HepG2 (cell line): ENCODE results near the gene MTFR1L. TPM values are rescaled to one million over a fixed set of nuclear protein-coding genes. Genes with fewer than 3 reads are reported as not detected.

Experiments
- EP300 ChIP-seq, 3 experiments: sonication (generic) in 1 of 3; formaldehyde crosslinking in 1 of 3; IDR thresholded peaks; 2 replicates each; pipeline versions ENCODE4 v1.5.1 to v1.6.1; 2011 to 2020; ENCODE audit warnings: low read depth in 2 of 3, low read length in 2 of 3, borderline replicate concordance in 1 of 3, improper control_type of control experiment in 1 of 3, mild to moderate bottlenecking in 1 of 3, missing genetic modification reagents in 1 of 3, moderate library complexity in 1 of 3
- ERF ChIP-seq: IDR thresholded peaks from 2 replicates; pipeline ENCODE4 v1.6.1; 2018; ENCODE audit warnings: missing biosample characterization, missing genetic modification reagents
- FOXC1 ChIP-seq: sonication (generic); formaldehyde crosslinking; IDR thresholded peaks from 2 replicates; pipeline ENCODE4 v1.8.0; 2022; ENCODE audit warnings: mild to moderate bottlenecking, missing genetic modification reagents, borderline replicate concordance
- HDAC6 ChIP-seq: fragments of 200-600 bp; sonication (generic); IDR thresholded peaks from 2 replicates; pipeline ENCODE4 v1.7.0; 2017; ENCODE audit warnings: mild to moderate bottlenecking, antibody characterized with exemption, low read length, low read depth
- HNF4G ChIP-seq, 2 experiments: sonication (generic) in 1 of 2; formaldehyde crosslinking in 1 of 2; IDR thresholded peaks; 2 replicates each; pipeline versions ENCODE4 v1.4.0 to v1.6.1; 2011 to 2020; ENCODE audit warnings: borderline replicate concordance in 2 of 2, low read depth in 2 of 2, mild to moderate bottlenecking in 2 of 2, low read length in 1 of 2, missing genetic modification reagents in 1 of 2, moderate library complexity in 1 of 2
- JARID2 ChIP-seq: sonication (generic); formaldehyde crosslinking; IDR thresholded peaks from 2 replicates; pipeline ENCODE4 v1.8.1; 2023; ENCODE audit warnings: missing genetic modification reagents, inconsistent platforms; ENCODE audit not compliant: insufficient replicate concordance
- KDM2A ChIP-seq: sonication (generic); formaldehyde crosslinking; IDR thresholded peaks from 2 replicates; pipeline ENCODE4 v1.4.0; 2020; ENCODE audit warnings: low read depth, missing genetic modification reagents, borderline replicate concordance
- KDM3A ChIP-seq: IDR thresholded peaks from 2 replicates; pipeline ENCODE4 v1.6.1; 2018; ENCODE audit warnings: low read depth, missing compliant biosample characterization
- KDM5B ChIP-seq: sonication (generic); formaldehyde crosslinking; IDR thresholded peaks from 2 replicates; pipeline ENCODE4 v1.4.0; 2020; ENCODE audit warnings: missing genetic modification reagents, mild to moderate bottlenecking, borderline replicate concordance
- LCORL ChIP-seq, 2 experiments: fragments of 450-650 bp in 1 of 2; sonication (generic) in 1 of 2; formaldehyde crosslinking in 1 of 2; IDR thresholded peaks; 2 replicates each; pipeline versions ENCODE4 v1.5.0 to v1.6.1; 2017 to 2020; ENCODE audit warnings: antibody characterized with exemption in 1 of 2, missing genetic modification reagents in 1 of 2
- NFYB ChIP-seq: sonication (generic); formaldehyde crosslinking; IDR thresholded peaks from 2 replicates; pipeline ENCODE4 v1.4.0; 2020; ENCODE audit warnings: missing genetic modification reagents
- RFXAP ChIP-seq: sonication (generic); formaldehyde crosslinking; IDR thresholded peaks from 2 replicates; pipeline ENCODE4 v1.4.0; 2020; ENCODE audit warnings: missing genetic modification reagents, borderline replicate concordance
- RORA ChIP-seq: sonication (generic); formaldehyde crosslinking; IDR thresholded peaks from 2 replicates; pipeline ENCODE4 v1.5.0; 2020; ENCODE audit warnings: mild to moderate bottlenecking, missing genetic modification reagents, moderate library complexity
- SAP130 ChIP-seq: IDR thresholded peaks from 2 replicates; pipeline ENCODE4 v1.6.1; 2016; ENCODE audit warnings: low read depth
- SMARCE1 ChIP-seq: fragments of 450-650 bp; IDR thresholded peaks from 2 replicates; pipeline ENCODE4 v1.6.1; 2017; ENCODE audit warnings: borderline replicate concordance
- SYNCRIP ChIP-seq: fragments of 200-400 bp; formaldehyde crosslinking; IDR thresholded peaks from 2 replicates; pipeline ENCODE4 v1.6.1; 2018; ENCODE audit warnings: mild to moderate bottlenecking, low read depth, low read length; ENCODE audit not compliant: insufficient read depth
- ZNF256 ChIP-seq: sonication (generic); formaldehyde crosslinking; conservative IDR thresholded peaks from 2 replicates; pipeline ENCODE4 v1.4.0; 2020; ENCODE audit warnings: missing genetic modification reagents
- ZNF326 ChIP-seq: sonication (generic); formaldehyde crosslinking; IDR thresholded peaks from 2 replicates; pipeline ENCODE4 v1.4.0; 2020; ENCODE audit warnings: missing genetic modification reagents, borderline replicate concordance
- ZNF430 ChIP-seq: sonication (generic); formaldehyde crosslinking; IDR thresholded peaks from 2 replicates; pipeline ENCODE4 v1.9.0; 2021; ENCODE audit warnings: mild to moderate bottlenecking, missing genetic modification reagents
- ZNF616 ChIP-seq: sonication (generic); formaldehyde crosslinking; IDR thresholded peaks from 2 replicates; pipeline ENCODE4 v1.5.0; 2020; ENCODE audit warnings: low read depth, mild to moderate bottlenecking, missing genetic modification reagents
- ZNF644 ChIP-seq: IDR thresholded peaks from 2 replicates; pipeline ENCODE4 v1.6.1; 2016; ENCODE audit warnings: low read depth
- ZNF670 ChIP-seq: sonication (generic); formaldehyde crosslinking; IDR thresholded peaks from 2 replicates; pipeline ENCODE4 v1.8.0; 2022; ENCODE audit warnings: mild to moderate bottlenecking, missing genetic modification reagents, borderline replicate concordance
- ZNF768 ChIP-seq: sonication (generic); formaldehyde crosslinking; IDR thresholded peaks from 2 replicates; pipeline ENCODE4 v1.4.0; 2020; ENCODE audit warnings: missing genetic modification reagents
- ZNF879 ChIP-seq: sonication (generic); formaldehyde crosslinking; IDR thresholded peaks from 2 replicates; pipeline ENCODE4 v1.8.1; 2023; ENCODE audit warnings: missing genetic modification reagents
- polyA plus RNA-seq, 8 experiments: library from polyadenylated mRNA; depleted of rRNA in 3 of 8; stranded (reverse) in 7 of 8; unstranded in 1 of 8; fragments of >200 nt; fragmentation: Illumina TruSeq in 4 of 8; extraction: Trizol in 4 of 8; gene quantifications; 2 replicates each; pipeline versions ENCODE4 v1.2.1 to v1.2.3, GENCODE V29; 2011 to 2016; ENCODE audit warnings: low read depth in 4 of 8, missing spikeins in 1 of 8, mixed read lengths in 1 of 8; ENCODE audit not compliant: insufficient read depth in 1 of 8
- total RNA-seq, 5 experiments: library from RNA; depleted of rRNA; stranded (reverse); fragments of >200 nt; fragmentation: Illumina TruSeq; extraction: Trizol; gene quantifications; 2 replicates each; pipeline ENCODE4 v1.2.3, GENCODE V29; 2016; ENCODE audit warnings: low read depth in 1 of 5
- TF ChIP-seq, protein P1 (sequence below): sonication (generic); formaldehyde crosslinking; IDR thresholded peaks from 2 replicates; pipeline ENCODE4 v1.4.0; 2020; ENCODE audit warnings: missing genetic modification reagents
- TF ChIP-seq, protein P2 (sequence below): sonication (generic); formaldehyde crosslinking; IDR thresholded peaks from 2 replicates; pipeline ENCODE4 v1.5.0; 2020; ENCODE audit warnings: mild to moderate bottlenecking, missing genetic modification reagents
- TF ChIP-seq, protein P3 (sequence below): sonication (generic); formaldehyde crosslinking; IDR thresholded peaks from 2 replicates; pipeline ENCODE4 v1.4.0; 2020; ENCODE audit warnings: missing genetic modification reagents

MTFR1L gene
- total and polyA plus RNA-seq, 2 of the 13 experiments (the other 11 are each of a cell fraction or from before 2014, with no cell fraction given), result 38.0 to 55.7 TPM

DNA sequence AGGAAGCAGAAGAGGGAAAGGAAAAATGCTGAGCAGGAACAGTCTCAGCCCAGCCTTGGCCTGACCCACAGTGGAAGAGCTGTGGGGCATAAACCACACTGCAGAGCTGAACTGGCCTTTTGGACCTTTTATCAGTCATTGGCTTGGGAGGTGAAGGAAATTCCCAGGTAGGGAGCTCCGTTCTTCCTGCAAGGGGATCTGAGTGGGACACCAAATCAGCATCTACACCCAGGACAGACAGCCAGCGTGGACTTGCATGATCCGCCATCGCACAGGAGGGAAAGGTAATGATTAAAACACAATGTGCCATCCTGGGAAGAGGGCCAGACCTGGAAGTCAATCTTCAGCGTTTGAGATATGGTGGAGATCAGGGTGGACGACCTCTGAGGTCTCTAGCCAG is 1.2 kb upstream of the MTFR1L start (continued):
- no peak for TF ChIP-seq JARID2 (CRISPR knock-in tag)
- 0 out of 2 replicates have a peak, but pooled peaks have one; percentile 12 for TF ChIP-seq ZNF879 (CRISPR knock-in tag)
- TF ChIP-seq ZNF644 (CRISPR knock-in tag), result peak; percentile 35; the same call in 1 of the 2 replicates
- 0 out of 2 replicates have a peak, but pooled peaks have one; percentile 18 for TF ChIP-seq SAP130
- TF ChIP-seq HDAC6, result no peak
- TF ChIP-seq LCORL (IDR thresholded peaks at IDR 0.05), result no peak
- peak; percentile 6; the same call in 1 of the 2 replicates for TF ChIP-seq LCORL (CRISPR knock-in tag; IDR thresholded peaks at IDR 0.05)
- TF ChIP-seq RFXAP, result 0 out of 2 replicates have a peak, but pooled peaks have one; percentile 22
- no peak for TF ChIP-seq ZNF256 (CRISPR knock-in tag)
- no peak for TF ChIP-seq EP300 (IDR thresholded peaks at IDR 0.05; ENCODE audit: low read depth in 2 of 2, low read length in 2 of 2)
- no peak for TF ChIP-seq EP300 (CRISPR knock-in tag; IDR thresholded peaks at IDR 0.05; ENCODE audit: borderline replicate concordance)
- TF ChIP-seq ZNF430 (CRISPR knock-in tag), result no peak
- TF ChIP-seq FOXC1, result no peak
- no peak for TF ChIP-seq KDM3A (CRISPR knock-in tag)
- no peak for TF ChIP-seq ZNF616 (CRISPR knock-in tag)
- TF ChIP-seq RORA (CRISPR knock-in tag), result no peak
- TF ChIP-seq ZNF768, result no peak
- TF ChIP-seq, protein P1, sequence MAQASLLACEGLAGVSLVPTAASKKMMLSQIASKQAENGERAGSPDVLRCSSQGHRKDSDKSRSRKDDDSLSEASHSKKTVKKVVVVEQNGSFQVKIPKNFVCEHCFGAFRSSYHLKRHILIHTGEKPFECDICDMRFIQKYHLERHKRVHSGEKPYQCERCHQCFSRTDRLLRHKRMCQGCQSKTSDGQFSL (CRISPR knock-in tag), result no peak
- peak; percentile 28; the same call in 1 of the 2 replicates for TF ChIP-seq KDM2A (CRISPR knock-in tag)
- TF ChIP-seq ZNF326 (CRISPR knock-in tag), result no peak
- TF ChIP-seq SMARCE1, result no peak
- TF ChIP-seq, protein P2, sequence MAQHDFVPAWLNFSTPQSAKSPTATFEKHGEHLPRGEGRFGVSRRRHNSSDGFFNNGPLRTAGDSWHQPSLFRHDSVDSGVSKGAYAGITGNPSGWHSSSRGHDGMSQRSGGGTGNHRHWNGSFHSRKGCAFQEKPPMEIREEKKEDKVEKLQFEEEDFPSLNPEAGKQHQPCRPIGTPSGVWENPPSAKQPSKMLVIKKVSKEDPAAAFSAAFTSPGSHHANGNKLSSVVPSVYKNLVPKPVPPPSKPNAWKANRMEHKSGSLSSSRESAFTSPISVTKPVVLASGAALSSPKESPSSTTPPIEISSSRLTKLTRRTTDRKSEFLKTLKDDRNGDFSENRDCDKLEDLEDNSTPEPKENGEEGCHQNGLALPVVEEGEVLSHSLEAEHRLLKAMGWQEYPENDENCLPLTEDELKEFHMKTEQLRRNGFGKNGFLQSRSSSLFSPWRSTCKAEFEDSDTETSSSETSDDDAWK (CRISPR knock-in tag), result no peak
- TF ChIP-seq ZNF670 (CRISPR knock-in tag), result 0 out of 2 replicates have a peak, but pooled peaks have one; percentile 67
- no peak for TF ChIP-seq HNF4G (IDR thresholded peaks at IDR 0.05; ENCODE audit: borderline replicate concordance, low read depth, low read length)
- TF ChIP-seq HNF4G (CRISPR knock-in tag; IDR thresholded peaks at IDR 0.05; ENCODE audit: borderline replicate concordance, low read depth), result no peak
- TF ChIP-seq, protein P3, sequence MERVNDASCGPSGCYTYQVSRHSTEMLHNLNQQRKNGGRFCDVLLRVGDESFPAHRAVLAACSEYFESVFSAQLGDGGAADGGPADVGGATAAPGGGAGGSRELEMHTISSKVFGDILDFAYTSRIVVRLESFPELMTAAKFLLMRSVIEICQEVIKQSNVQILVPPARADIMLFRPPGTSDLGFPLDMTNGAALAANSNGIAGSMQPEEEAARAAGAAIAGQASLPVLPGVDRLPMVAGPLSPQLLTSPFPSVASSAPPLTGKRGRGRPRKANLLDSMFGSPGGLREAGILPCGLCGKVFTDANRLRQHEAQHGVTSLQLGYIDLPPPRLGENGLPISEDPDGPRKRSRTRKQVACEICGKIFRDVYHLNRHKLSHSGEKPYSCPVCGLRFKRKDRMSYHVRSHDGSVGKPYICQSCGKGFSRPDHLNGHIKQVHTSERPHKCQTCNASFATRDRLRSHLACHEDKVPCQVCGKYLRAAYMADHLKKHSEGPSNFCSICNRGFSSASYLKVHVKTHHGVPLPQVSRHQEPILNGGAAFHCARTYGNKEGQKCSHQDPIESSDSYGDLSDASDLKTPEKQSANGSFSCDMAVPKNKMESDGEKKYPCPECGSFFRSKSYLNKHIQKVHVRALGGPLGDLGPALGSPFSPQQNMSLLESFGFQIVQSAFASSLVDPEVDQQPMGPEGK (CRISPR knock-in tag), result peak; percentile 7; the same call in 1 of the 2 replicates
- no peak for TF ChIP-seq SYNCRIP
- peak; percentile 20; the same call in 1 of the 2 replicates for TF ChIP-seq ERF
- no peak for TF ChIP-seq KDM5B (CRISPR knock-in tag)
- TF ChIP-seq NFYB (CRISPR knock-in tag), result no peak
